Rectal smooth muscle tissue (tissue), 1 donor: ENCODE data around the gene IGSF21.

ENCODE experiments used
- H3K27ac ChIP-seq: one replicate; pipeline ENCODE4 v1.7.0; 2013; ENCODE audit warnings: low read depth, low read length, inconsistent platforms
- H3K27me3 ChIP-seq: one replicate; pipeline ENCODE4 v1.7.0; 2013; ENCODE audit warnings: low read length; ENCODE audit not compliant: control insufficient read depth, insufficient read depth
- H3K36me3 ChIP-seq: one replicate; pipeline ENCODE4 v1.7.0; 2013; ENCODE audit warnings: low read length; ENCODE audit not compliant: control insufficient read depth, insufficient read depth
- H3K4me1 ChIP-seq: one replicate; pipeline ENCODE4 v1.7.0; 2013; ENCODE audit warnings: low read length; ENCODE audit not compliant: control insufficient read depth, insufficient read depth
- H3K4me3 ChIP-seq: one replicate; pipeline ENCODE4 v1.7.0; 2013; ENCODE audit warnings: low read length
- H3K9ac ChIP-seq: one replicate; pipeline ENCODE4 v1.7.0; 2013; ENCODE audit warnings: low read length

The IGSF21 gene

GRCh38 chr1:18297896-18298648 is 190.5 kb downstream of the IGSF21 start:
- Histone ChIP-seq H3K4me1 (no peaks in the 10 kb centered on the region), H3K27ac (no peak overlapping the region), H3K27me3 (peaks cover 6% of the 10 kb centered on the region)

GRCh38 chr1:18299441-18300338 is 192.1 kb downstream of the IGSF21 start:
- Histone ChIP-seq H3K4me3 (no peak overlapping the region), H3K27ac (no peak overlapping the region), H3K4me1 (no peaks in the 10 kb centered on the region), H3K9ac (no peak overlapping the region), H3K27me3 (peaks cover 5% of the 10 kb centered on the region), H3K36me3 (no peaks in the 10 kb centered on the region)

More at GRCh38 chr1:18297896-18298648, 190.5 kb downstream of the IGSF21 start:
- Histone ChIP-seq H3K4me3 (no peak overlapping the region), H3K36me3 (no peaks in the 10 kb centered on the region), H3K9ac (no peak overlapping the region)

- Histone ChIP-seq H3K36me3 (no peaks in the 10 kb centered on the region), H3K27me3 (peaks cover 5% of the 10 kb centered on the region), H3K27ac (no peak overlapping the region), H3K9ac (no peak overlapping the region), H3K4me3 (no peak overlapping the region), H3K4me1 (no peaks in the 10 kb centered on the region)
Observed at GRCh38 chr1:18300376-18300775, 192.8 kb downstream of the IGSF21 start.

- H3K27ac ChIP-seq: no peak overlapping the region
- H3K4me1 ChIP-seq: no peaks in the 10 kb centered on the region
- no peak overlapping the region for H3K9ac ChIP-seq
- no peaks in the 10 kb centered on the region for H3K36me3 ChIP-seq
- H3K27me3 ChIP-seq: peaks cover 3% of the 10 kb centered on the region
- H3K4me3 ChIP-seq: no peak overlapping the region
Observed at GRCh38 chr1:18302788-18303413, 195.3 kb downstream of the IGSF21 start.

GRCh38 chr1:18304151-18304869 is 196.7 kb downstream of the IGSF21 start:
- no peaks in the 10 kb centered on the region for H3K4me1 ChIP-seq
- H3K36me3 ChIP-seq: no peaks in the 10 kb centered on the region
- H3K9ac ChIP-seq: no peak overlapping the region
- H3K27ac ChIP-seq: no peak overlapping the region
- no peak overlapping the region for H3K4me3 ChIP-seq
- no peaks in the 10 kb centered on the region for H3K27me3 ChIP-seq

- no peak overlapping the region for H3K27ac ChIP-seq
- H3K36me3 ChIP-seq: no peaks in the 10 kb centered on the region
- no peaks in the 10 kb centered on the region for H3K4me1 ChIP-seq
- no peak overlapping the region for H3K9ac ChIP-seq
- H3K27me3 ChIP-seq: no peaks in the 10 kb centered on the region
- H3K4me3 ChIP-seq: no peak overlapping the region
Observed at GRCh38 chr1:18305182-18305795, 197.7 kb downstream of the IGSF21 start.

GRCh38 chr1:18307329-18307898 is 199.8 kb downstream of the IGSF21 start:
- H3K27me3 ChIP-seq: no peaks in the 10 kb centered on the region
- no peak overlapping the region for H3K4me3 ChIP-seq
- H3K27ac ChIP-seq: no peak overlapping the region
- no peaks in the 10 kb centered on the region for H3K4me1 ChIP-seq
- no peak overlapping the region for H3K9ac ChIP-seq
- no peaks in the 10 kb centered on the region for H3K36me3 ChIP-seq

GRCh38 chr1:18309552-18310155 is 202.1 kb downstream of the IGSF21 start:
- no peak overlapping the region for H3K9ac ChIP-seq
- no peak overlapping the region for H3K4me3 ChIP-seq
- H3K27ac ChIP-seq: no peak overlapping the region
- H3K36me3 ChIP-seq: no peaks in the 10 kb centered on the region
- H3K4me1 ChIP-seq: no peaks in the 10 kb centered on the region
- H3K27me3 ChIP-seq: no peaks in the 10 kb centered on the region

GRCh38 chr1:18312961-18313360 is 205.4 kb downstream of the IGSF21 start:
- H3K36me3 ChIP-seq: no peaks in the 10 kb centered on the region
- no peak overlapping the region for H3K9ac ChIP-seq
- no peaks in the 10 kb centered on the region for H3K27me3 ChIP-seq
- H3K4me3 ChIP-seq: no peak overlapping the region
- H3K4me1 ChIP-seq: no peaks in the 10 kb centered on the region
- H3K27ac ChIP-seq: no peak overlapping the region

- H3K4me1 ChIP-seq: no peaks in the 10 kb centered on the region
- H3K27me3 ChIP-seq: no peaks in the 10 kb centered on the region
- no peaks in the 10 kb centered on the region for H3K36me3 ChIP-seq
Observed at GRCh38 chr1:18313523-18313922, 205.9 kb downstream of the IGSF21 start.

GRCh38 chr1:18314399-18314798 is 206.8 kb downstream of the IGSF21 start:
- Histone ChIP-seq H3K4me1 (no peaks in the 10 kb centered on the region), H3K4me3 (no peak overlapping the region), H3K36me3 (no peaks in the 10 kb centered on the region)

More at GRCh38 chr1:18313523-18313922, 205.9 kb downstream of the IGSF21 start:
- Histone ChIP-seq H3K4me3 (no peak overlapping the region), H3K9ac (no peak overlapping the region), H3K27ac (no peak overlapping the region)

More at GRCh38 chr1:18314399-18314798, 206.8 kb downstream of the IGSF21 start:
- H3K27ac ChIP-seq: no peak overlapping the region
- H3K27me3 ChIP-seq: no peaks in the 10 kb centered on the region
- H3K9ac ChIP-seq: no peak overlapping the region
